Gastroesophageal sphincter (tissue), 4 donors: ENCODE data around the gene AK2. TPM values are rescaled to one million over a fixed set of nuclear protein-coding genes. Genes with fewer than 3 reads are reported as not detected.
A peak's percentile ranks its signal among the peaks of the same experiment; 100 is the strongest.
"Not testable (repeated sequence)": the region's sequence is repeated elsewhere in the genome, so short reads cannot be mapped to it uniquely, and the experiment has no call there.

Experiments
- ATAC-seq: fragments of 150-250 bp; one replicate; pipeline ENCODE4 v1.9.1; 2016; ENCODE audit warnings: mild to moderate bottlenecking, moderate library complexity
- H3K27ac ChIP-seq, 4 donors: fragments of 200-600 bp; sonication (generic) in 3 of 4; 1 replicate in 3 of 4; 2 replicates in 1 of 4; pipeline ENCODE4 v1.5.1; 2016 to 2019
- H3K27me3 ChIP-seq: fragments of 200-600 bp; sonication (generic); one replicate; pipeline ENCODE4 v1.5.1; 2019
- H3K36me3 ChIP-seq, 2 donors: fragments of 200-600 bp; sonication (generic); one replicate each; pipeline ENCODE4 v1.5.1; 2019; ENCODE audit warnings: control low read depth in 1 of 2
- H3K4me1 ChIP-seq, 3 donors: fragments of 200-600 bp; sonication (generic); 1 replicate in 2 of 3; 2 replicates in 1 of 3; pipeline ENCODE4 v1.5.1; 2016 to 2019; ENCODE audit warnings: control low read depth in 2 of 3
- H3K4me3 ChIP-seq, 2 donors: fragments of 200-600 bp; sonication (generic); one replicate each; pipeline ENCODE4 v1.5.1; 2019; ENCODE audit warnings: mild to moderate bottlenecking in 1 of 2, moderate library complexity in 1 of 2
- H3K9me3 ChIP-seq, 3 donors: fragments of 200-600 bp; sonication (generic); one replicate each; pipeline ENCODE4 v1.5.1; 2017 to 2019; ENCODE audit warnings: control low read depth in 2 of 3
- CTCF ChIP-seq, 4 experiments: fragments of 200-600 bp in 2 of 4; fragments of 450-650 bp in 2 of 4; sonication (generic) in 1 of 4; IDR thresholded peaks; one replicate each; pipeline ENCODE4 v1.5.1; 2017 to 2019; ENCODE audit warnings: antibody characterized with exemption in 4 of 4, mild to moderate bottlenecking in 2 of 4, moderate library complexity in 2 of 4
- EP300 ChIP-seq: sonication (generic); formaldehyde crosslinking; IDR thresholded peaks from one replicate; pipeline ENCODE4 v1.6.1; 2017; ENCODE audit warnings: antibody characterized with exemption, mild to moderate bottlenecking
- POLR2A ChIP-seq, 2 donors: fragments of 450-650 bp; IDR thresholded peaks; one replicate each; pipeline ENCODE4 v1.6.1; 2017; ENCODE audit warnings: antibody characterized with exemption in 2 of 2, mild to moderate bottlenecking in 2 of 2, moderate library complexity in 1 of 2
- POLR2AphosphoS5 ChIP-seq: sonication (generic); formaldehyde crosslinking; IDR thresholded peaks from one replicate; pipeline ENCODE4 v1.6.1; 2017; ENCODE audit warnings: antibody characterized with exemption
- WGBS, 2 donors: methylation state at CpG; one replicate each; pipeline ENCODE4 v1.1.5; 2018; ENCODE audit warnings: low coverage in 1 of 2; 5-methylcytosine and 5-hydroxymethylcytosine counted together
- total RNA-seq, 4 donors: library from RNA; depleted of rRNA; stranded (reverse); fragments of >200 nt; gene quantifications; one replicate each; pipeline ENCODE4 v1.1.0, GENCODE V29; 2016

The AK2 gene
- total RNA-seq, 4 donors from 2014 or later: 88.9 to 115 (median 97.1) TPM

- ATAC-seq: no peak
These were observed 36.2 kb downstream of the AK2 start for GRCh38 chr1:33000427-33001026.

GRCh38 chr1:32998997-32999396, 37.7 kb downstream of the AK2 start:
- Histone ChIP-seq H3K27me3 (no peaks in the 10 kb centered on the region), H3K27ac (no peak overlapping the region), H3K4me3 (no peak overlapping the region), H3K4me1 (peaks cover 0 to 42% (median 22%) of the 10 kb centered on the region in 3 donors), H3K9me3 (no peaks in the 10 kb centered on the region), H3K36me3 (no peaks in the 10 kb centered on the region)
- no peak for ATAC-seq
- WGBS, 2 donors: 80% methylated on average over 1 of the region's 4 CpGs; no CpG with 5 or more reads in 1 of the 2 donors
- TF ChIP-seq EP300: no peak
- TF ChIP-seq POLR2AphosphoS5: no peak
- TF ChIP-seq POLR2A (IDR thresholded peaks at IDR 0.05): no peak
- no peak for TF ChIP-seq CTCF (IDR thresholded peaks at IDR 0.05)

More at GRCh38 chr1:33000427-33001026, 36.2 kb downstream of the AK2 start:
- H3K9me3 ChIP-seq: no peaks in the 10 kb centered on the region
- H3K27me3 ChIP-seq: no peaks in the 10 kb centered on the region
- no peak overlapping the region for H3K27ac ChIP-seq
- H3K4me1 ChIP-seq: peaks cover 0 to 55% (median 22%) of the 10 kb centered on the region in 3 donors
- 47 to 66% methylated on average over 3 of the region's 4 CpGs for WGBS, 2 donors
- no peaks in the 10 kb centered on the region for H3K36me3 ChIP-seq
- H3K4me3 ChIP-seq: no peak overlapping the region
- no peak for TF ChIP-seq POLR2A (IDR thresholded peaks at IDR 0.05)

GRCh38 chr1:32998064-32998463, 38.6 kb downstream of the AK2 start:
- Histone ChIP-seq H3K4me1 (peaks cover 0 to 34% (median 22%) of the 10 kb centered on the region in 3 donors), H3K27me3 (no peaks in the 10 kb centered on the region), H3K27ac (peak overlapping the region in 1 of 4 donors; percentile 24), H3K4me3 (no peak overlapping the region), H3K36me3 (no peaks in the 10 kb centered on the region), H3K9me3 (no peaks in the 10 kb centered on the region)
- ATAC-seq: no peak
- WGBS, 2 donors: 70% methylated on average over 5 of the region's 5 CpGs; no CpG with 5 or more reads in 1 of the 2 donors
- TF ChIP-seq POLR2A (IDR thresholded peaks at IDR 0.05) (no peak), CTCF (IDR thresholded peaks at IDR 0.05) (no peak), POLR2AphosphoS5 (no peak)

- H3K9me3 ChIP-seq: no peaks in the 10 kb centered on the region
- H3K27ac ChIP-seq: peak overlapping the region in 2 of 4 donors; percentile 24 to 29
- H3K4me1 ChIP-seq: peaks cover 0 to 39% (median 24%) of the 10 kb centered on the region in 3 donors
- peak; percentile 12 for ATAC-seq
- H3K27me3 ChIP-seq: no peaks in the 10 kb centered on the region
- 11 to 27% methylated on average over 2 of the region's 2 CpGs for WGBS, 2 donors
- H3K36me3 ChIP-seq: no peaks in the 10 kb centered on the region
- TF ChIP-seq POLR2A (IDR thresholded peaks at IDR 0.05): no peak
- no peak for TF ChIP-seq EP300
- no peak for TF ChIP-seq POLR2AphosphoS5
- no peak for TF ChIP-seq CTCF (IDR thresholded peaks at IDR 0.05)
- H3K4me3 ChIP-seq: no peak overlapping the region
These were observed 39.2 kb downstream of the AK2 start for GRCh38 chr1:32997381-32997891.

GRCh38 chr1:32993324-32993636, 43.4 kb downstream of the AK2 start:
- H3K4me3 ChIP-seq, H3K9me3 ChIP-seq, ATAC-seq, H3K36me3 ChIP-seq, H3K27me3 ChIP-seq: not testable (repeated sequence)
- WGBS, 2 donors: 93% methylated on average over 3 to 4 of the region's 8 CpGs
- H3K27ac ChIP-seq: peak overlapping the region in 1 of 4 donors; percentile 34
- peaks cover 6 to 48% (median 39%) of the 10 kb centered on the region in 3 donors for H3K4me1 ChIP-seq
